DND-41 (cell line): Measurements from ENCODE around the gene MAT1A.

Source experiments
- ATAC-seq: fragments of 200-7000 bp; cut with Tn5 transposase; 3 replicates; pipeline ENCODE4 v1.9.1; 2021; ENCODE audit warnings: low read depth; ENCODE audit not compliant: insufficient read depth
- DNase-seq: peaks from one replicate; pipeline ENCODE4 v3.0.0-alpha.2; 2020
- H2AFZ ChIP-seq: 2 replicates; pipeline ENCODE4 v1.6.0; 2012; ENCODE audit warnings: low read depth, low read length
- H3K27ac ChIP-seq: 2 replicates; pipeline ENCODE4 v1.5.1; 2012; ENCODE audit warnings: low read length, inconsistent platforms
- H3K27me3 ChIP-seq: fragments of 200-600 bp; sonication (generic); 2 replicates; pipeline ENCODE4 v1.6.0; 2012; ENCODE audit warnings: low read length, mild to moderate bottlenecking, inconsistent platforms; ENCODE audit not compliant: insufficient read depth, poor library complexity
- H3K36me3 ChIP-seq: 2 replicates; pipeline ENCODE4 v1.5.1; 2012; ENCODE audit warnings: low read length, inconsistent platforms; ENCODE audit not compliant: insufficient read depth
- H3K4me1 ChIP-seq: 2 replicates; pipeline ENCODE4 v1.5.1; 2012; ENCODE audit warnings: mild to moderate bottlenecking, low read length; ENCODE audit not compliant: insufficient read depth
- H3K4me2 ChIP-seq: 2 replicates; pipeline ENCODE4 v1.6.0; 2012; ENCODE audit warnings: mild to moderate bottlenecking, moderate library complexity, low read length, inconsistent platforms; ENCODE audit not compliant: insufficient read depth
- H3K4me3 ChIP-seq, 2 experiments: fragments of 200-600 bp in 1 of 2; shearing (Covaris generic) in 1 of 2; 2 replicates each; pipeline ENCODE4 v1.5.1; 2012 to 2016; ENCODE audit warnings: inconsistent platforms in 2 of 2, low read length in 2 of 2, mild to moderate bottlenecking in 2 of 2, low read depth in 1 of 2, moderate library complexity in 1 of 2
- H3K79me2 ChIP-seq: 2 replicates; pipeline ENCODE4 v1.6.0; 2012; ENCODE audit warnings: low read length, inconsistent platforms; ENCODE audit not compliant: insufficient read depth
- H3K9ac ChIP-seq: 2 replicates; pipeline ENCODE4 v1.6.0; 2012; ENCODE audit warnings: low read depth, mild to moderate bottlenecking, inconsistent platforms, low read length, moderate library complexity
- H3K9me3 ChIP-seq: 2 replicates; pipeline ENCODE4 v1.5.1; 2012; ENCODE audit warnings: low read length, moderate library complexity, mild to moderate bottlenecking, inconsistent platforms; ENCODE audit not compliant: insufficient read depth, severe bottlenecking
- H4K20me1 ChIP-seq: 2 replicates; pipeline ENCODE4 v1.6.0; 2012; ENCODE audit warnings: low read length; ENCODE audit not compliant: insufficient read depth
- CTCF ChIP-seq: IDR thresholded peaks from 2 replicates; pipeline ENCODE4 v1.5.1; 2012; ENCODE audit warnings: borderline replicate concordance, low read length, moderate library complexity, mild to moderate bottlenecking; ENCODE audit not compliant: poor library complexity, severe bottlenecking; ENCODE audit errors: extremely low read depth
- EZH2 ChIP-seq: IDR thresholded peaks from 3 replicates; pipeline ENCODE4 v1.6.1; 2012; ENCODE audit warnings: borderline replicate concordance, low read depth, mild to moderate bottlenecking, moderate library complexity, low read length, inconsistent platforms; ENCODE audit not compliant: severe bottlenecking

The MAT1A gene

GRCh38 chr10:80275756-80276155, 13.7 kb downstream of the MAT1A start:
- H3K4me3 ChIP-seq, result no peak overlapping the region
- no peaks in the 10 kb centered on the region for H3K4me1 ChIP-seq
- TF ChIP-seq CTCF (no peak), EZH2 (no peak)
- no peaks in the 10 kb centered on the region for H3K36me3 ChIP-seq
- H3K27ac ChIP-seq, result no peak overlapping the region
- H3K9ac ChIP-seq, result no peak overlapping the region
- DNase-seq, result no peak
- no peak for ATAC-seq
- H3K4me2 ChIP-seq, result no peak overlapping the region
- peaks cover 3% of the 10 kb centered on the region for H3K9me3 ChIP-seq
- no peaks in the 10 kb centered on the region for H3K79me2 ChIP-seq
- H2AFZ ChIP-seq, result no peak overlapping the region
- peaks cover 5% of the 10 kb centered on the region for H3K27me3 ChIP-seq
- no peaks in the 10 kb centered on the region; the same call in 1 of the 2 replicates for H4K20me1 ChIP-seq

- TF ChIP-seq CTCF (no peak), EZH2 (no peak)
- Histone ChIP-seq H3K79me2 (no peaks in the 10 kb centered on the region), H3K36me3 (no peaks in the 10 kb centered on the region), H3K4me3 (no peak overlapping the region), H3K27me3 (peaks cover 3% of the 10 kb centered on the region), H3K9me3 (peaks cover 3% of the 10 kb centered on the region), H4K20me1 (no peaks in the 10 kb centered on the region; the same call in 1 of the 2 replicates), H3K27ac (no peak overlapping the region), H3K9ac (no peak overlapping the region), H3K4me1 (no peaks in the 10 kb centered on the region), H2AFZ (no peak overlapping the region), H3K4me2 (no peak overlapping the region)
- ATAC-seq, result no peak
- no peak for DNase-seq
Observed at GRCh38 chr10:80275135-80275498, 14.3 kb downstream of the MAT1A start.

GRCh38 chr10:80274396-80275134, 14.9 kb downstream of the MAT1A start:
- Histone ChIP-seq H3K4me3 (no peak overlapping the region), H3K27ac (no peak overlapping the region), H4K20me1 (no peaks in the 10 kb centered on the region; the same call in 1 of the 2 replicates), H3K9me3 (peaks cover 3% of the 10 kb centered on the region), H3K4me2 (no peak overlapping the region), H3K9ac (no peak overlapping the region), H3K36me3 (no peaks in the 10 kb centered on the region), H2AFZ (no peak overlapping the region), H3K79me2 (no peaks in the 10 kb centered on the region), H3K27me3 (peaks cover 3% of the 10 kb centered on the region), H3K4me1 (no peaks in the 10 kb centered on the region)
- TF ChIP-seq EZH2 (no peak), CTCF (no peak)
- DNase-seq (no peak), ATAC-seq (no peak)
